Measurements from ENCODE around the gene CCDC18.
A peak's percentile ranks its signal among the peaks of the same experiment; 100 is the strongest.
"Not testable (repeated sequence)": the region's sequence is repeated elsewhere in the genome, so short reads cannot be mapped to it uniquely, and the experiment has no call there.

Gene CCDC18

GRCh38 chr1:93174638-93175037 lies 5.9 kb upstream of the CCDC18 start:
- H3K4me3 ChIP-seq (ENCODE audit: low read depth, low read length); H3K36me3 ChIP-seq (ENCODE audit: control insufficient read depth, insufficient read depth, low read length); H3K9me3 ChIP-seq (ENCODE audit: control insufficient read depth, insufficient read depth, low read depth, low read length); H3K4me1 ChIP-seq (ENCODE audit: control insufficient read depth, insufficient read depth, low read length); H3K27me3 ChIP-seq (ENCODE audit: control insufficient read depth, insufficient read depth, low read length); H3K27ac ChIP-seq (ENCODE audit: low read depth, low read length); H3K9ac ChIP-seq (ENCODE audit: low read length): not testable (repeated sequence)

- no peak overlapping the region for H3K27ac ChIP-seq (ENCODE audit: low read depth, low read length)
- H3K27me3 ChIP-seq (ENCODE audit: control insufficient read depth, insufficient read depth, low read length) = no peaks in the 10 kb centered on the region
- H3K9ac ChIP-seq (ENCODE audit: low read length) = peak overlapping the region; percentile 13
- H3K4me1 ChIP-seq (ENCODE audit: control insufficient read depth, insufficient read depth, low read length) = no peaks in the 10 kb centered on the region; the same call in 1 of the 2 replicates
- H3K9me3 ChIP-seq (ENCODE audit: control insufficient read depth, insufficient read depth, low read depth, low read length) = no peaks in the 10 kb centered on the region
- H3K4me3 ChIP-seq (ENCODE audit: low read depth, low read length) = peak overlapping the region; percentile 81
- H3K36me3 ChIP-seq (ENCODE audit: control insufficient read depth, insufficient read depth, low read length) = no peaks in the 10 kb centered on the region; the same call in 1 of the 2 replicates
Observed at GRCh38 chr1:93177991-93178390, 2.5 kb upstream of the CCDC18 start.

- H3K36me3 ChIP-seq (ENCODE audit: control insufficient read depth, insufficient read depth, low read length) = no peaks in the 10 kb centered on the region; the same call in 1 of the 2 replicates
- H3K4me3 ChIP-seq (ENCODE audit: low read depth, low read length) = peak overlapping the region; percentile 81
- no peaks in the 10 kb centered on the region for H3K27me3 ChIP-seq (ENCODE audit: control insufficient read depth, insufficient read depth, low read length)
- H3K4me1 ChIP-seq (ENCODE audit: control insufficient read depth, insufficient read depth, low read length) = no peaks in the 10 kb centered on the region; the same call in 1 of the 2 replicates
- H3K27ac ChIP-seq (ENCODE audit: low read depth, low read length) = no peak overlapping the region
- no peaks in the 10 kb centered on the region for H3K9me3 ChIP-seq (ENCODE audit: control insufficient read depth, insufficient read depth, low read depth, low read length)
- peak overlapping the region; percentile 13 for H3K9ac ChIP-seq (ENCODE audit: low read length)
Observed at GRCh38 chr1:93178418-93178817, 2.1 kb upstream of the CCDC18 start.

GRCh38 chr1:93179886-93180722 lies 420 bp upstream of the CCDC18 start, which contains the start of gene TMED5:
Gene TMED5, minus strand, starts transcription at chr1:93180413. Its CDS starts 171 bp downstream, at chr1:93180242.
- Histone ChIP-seq H3K4me1 (ENCODE audit: control insufficient read depth, insufficient read depth, low read length) (no peaks in the 10 kb centered on the region; the same call in 1 of the 2 replicates), H3K9me3 (ENCODE audit: control insufficient read depth, insufficient read depth, low read depth, low read length) (no peaks in the 10 kb centered on the region), H3K27ac (ENCODE audit: low read depth, low read length) (peak within 1 kb of the TSS; percentile 36; the same call in 1 of the 2 replicates), H3K36me3 (ENCODE audit: control insufficient read depth, insufficient read depth, low read length) (peaks cover 2% of the 10 kb centered on the region; the same call in 1 of the 2 replicates), H3K27me3 (ENCODE audit: control insufficient read depth, insufficient read depth, low read length) (no peaks in the 10 kb centered on the region), H3K9ac (ENCODE audit: low read length) (peak within 1 kb of the TSS; percentile 88), H3K4me3 (ENCODE audit: low read depth, low read length) (peak within 1 kb of the TSS; percentile 81)

GRCh38 chr1:93186667-93187066 lies 6.1 kb downstream of the CCDC18 start:
- Histone ChIP-seq H3K27me3 (ENCODE audit: control insufficient read depth, insufficient read depth, low read length) (no peaks in the 10 kb centered on the region), H3K27ac (ENCODE audit: low read depth, low read length) (no peak overlapping the region), H3K36me3 (ENCODE audit: control insufficient read depth, insufficient read depth, low read length) (peaks cover 31% of the 10 kb centered on the region), H3K9me3 (ENCODE audit: control insufficient read depth, insufficient read depth, low read depth, low read length) (no peaks in the 10 kb centered on the region), H3K4me1 (ENCODE audit: control insufficient read depth, insufficient read depth, low read length) (no peaks in the 10 kb centered on the region), H3K9ac (ENCODE audit: low read length) (no peak overlapping the region), H3K4me3 (ENCODE audit: low read depth, low read length) (no peak overlapping the region)

GRCh38 chr1:93190432-93190831 lies 9.9 kb downstream of the CCDC18 start:
- Histone ChIP-seq H3K9me3 (ENCODE audit: control insufficient read depth, insufficient read depth, low read depth, low read length) (no peaks in the 10 kb centered on the region), H3K36me3 (ENCODE audit: control insufficient read depth, insufficient read depth, low read length) (peaks cover 56% of the 10 kb centered on the region), H3K4me3 (ENCODE audit: low read depth, low read length) (no peak overlapping the region), H3K27ac (ENCODE audit: low read depth, low read length) (no peak overlapping the region), H3K4me1 (ENCODE audit: control insufficient read depth, insufficient read depth, low read length) (no peaks in the 10 kb centered on the region), H3K9ac (ENCODE audit: low read length) (no peak overlapping the region), H3K27me3 (ENCODE audit: control insufficient read depth, insufficient read depth, low read length) (no peaks in the 10 kb centered on the region)

- no peaks in the 10 kb centered on the region for H3K9me3 ChIP-seq (ENCODE audit: control insufficient read depth, insufficient read depth, low read depth, low read length)
- H3K27me3 ChIP-seq (ENCODE audit: control insufficient read depth, insufficient read depth, low read length) = no peaks in the 10 kb centered on the region
- H3K4me1 ChIP-seq (ENCODE audit: control insufficient read depth, insufficient read depth, low read length) = no peaks in the 10 kb centered on the region
- H3K27ac ChIP-seq (ENCODE audit: low read depth, low read length) = no peak overlapping the region
- H3K36me3 ChIP-seq (ENCODE audit: control insufficient read depth, insufficient read depth, low read length) = peaks cover 75% of the 10 kb centered on the region
- no peak overlapping the region for H3K9ac ChIP-seq (ENCODE audit: low read length)
- no peak overlapping the region for H3K4me3 ChIP-seq (ENCODE audit: low read depth, low read length)
Observed at GRCh38 chr1:93194231-93194990, 13.9 kb downstream of the CCDC18 start.

GRCh38 chr1:93196591-93196990 lies 16.1 kb downstream of the CCDC18 start:
- H3K27me3 ChIP-seq (ENCODE audit: control insufficient read depth, insufficient read depth, low read length) = no peaks in the 10 kb centered on the region
- H3K27ac ChIP-seq (ENCODE audit: low read depth, low read length) = no peak overlapping the region
- peaks cover 74% of the 10 kb centered on the region for H3K36me3 ChIP-seq (ENCODE audit: control insufficient read depth, insufficient read depth, low read length)
- no peak overlapping the region for H3K4me3 ChIP-seq (ENCODE audit: low read depth, low read length)
- H3K9ac ChIP-seq (ENCODE audit: low read length) = no peak overlapping the region
- H3K4me1 ChIP-seq (ENCODE audit: control insufficient read depth, insufficient read depth, low read length) = no peaks in the 10 kb centered on the region
- no peaks in the 10 kb centered on the region for H3K9me3 ChIP-seq (ENCODE audit: control insufficient read depth, insufficient read depth, low read depth, low read length)

- H3K27me3 ChIP-seq (ENCODE audit: control insufficient read depth, insufficient read depth, low read length) = no peaks in the 10 kb centered on the region
- no peak overlapping the region for H3K9ac ChIP-seq (ENCODE audit: low read length)
- H3K9me3 ChIP-seq (ENCODE audit: control insufficient read depth, insufficient read depth, low read depth, low read length) = no peaks in the 10 kb centered on the region
- H3K36me3 ChIP-seq (ENCODE audit: control insufficient read depth, insufficient read depth, low read length) = peaks cover 79% of the 10 kb centered on the region
- H3K4me1 ChIP-seq (ENCODE audit: control insufficient read depth, insufficient read depth, low read length) = no peaks in the 10 kb centered on the region
- H3K4me3 ChIP-seq (ENCODE audit: low read depth, low read length) = no peak overlapping the region
- no peak overlapping the region for H3K27ac ChIP-seq (ENCODE audit: low read depth, low read length)
Observed at GRCh38 chr1:93199150-93199549, 18.6 kb downstream of the CCDC18 start.

GRCh38 chr1:93200086-93200620 lies 19.6 kb downstream of the CCDC18 start:
- Histone ChIP-seq H3K9me3 (ENCODE audit: control insufficient read depth, insufficient read depth, low read depth, low read length) (no peaks in the 10 kb centered on the region), H3K4me1 (ENCODE audit: control insufficient read depth, insufficient read depth, low read length) (no peaks in the 10 kb centered on the region), H3K27me3 (ENCODE audit: control insufficient read depth, insufficient read depth, low read length) (no peaks in the 10 kb centered on the region), H3K9ac (ENCODE audit: low read length) (no peak overlapping the region), H3K4me3 (ENCODE audit: low read depth, low read length) (no peak overlapping the region), H3K27ac (ENCODE audit: low read depth, low read length) (no peak overlapping the region), H3K36me3 (ENCODE audit: control insufficient read depth, insufficient read depth, low read length) (peaks cover 74% of the 10 kb centered on the region)

GRCh38 chr1:93200714-93201113 lies 20.2 kb downstream of the CCDC18 start:
- Histone ChIP-seq H3K36me3 (ENCODE audit: control insufficient read depth, insufficient read depth, low read length) (peaks cover 74% of the 10 kb centered on the region), H3K9me3 (ENCODE audit: control insufficient read depth, insufficient read depth, low read depth, low read length) (no peaks in the 10 kb centered on the region), H3K27me3 (ENCODE audit: control insufficient read depth, insufficient read depth, low read length) (no peaks in the 10 kb centered on the region), H3K4me1 (ENCODE audit: control insufficient read depth, insufficient read depth, low read length) (no peaks in the 10 kb centered on the region), H3K9ac (ENCODE audit: low read length) (no peak overlapping the region), H3K27ac (ENCODE audit: low read depth, low read length) (no peak overlapping the region), H3K4me3 (ENCODE audit: low read depth, low read length) (no peak overlapping the region)
